ENCODE measurements around the gene PCP2. TPM values are rescaled to one million over a fixed set of nuclear protein-coding genes. Genes with fewer than 3 reads are reported as not detected.

Gene PCP2
- total and polyA plus RNA-seq, 7 donors = 1.0 TPM; not detected in 6

GRCh38 chr19:7669641-7670040, 36.1 kb upstream of the PCP2 start:
- Histone ChIP-seq H3K4me3 (no peak overlapping the region), H3K9me3 (no peaks in the 10 kb centered on the region), H3K4me1 (no peaks in the 10 kb centered on the region), H3K36me3 (no peaks in the 10 kb centered on the region), H3K27ac (no peak overlapping the region), H3K27me3 (peaks cover 0 to 40% (median 20%) of the 10 kb centered on the region in 3 donors)
- intact Hi-C loops (cut with DNase I) = no loop called here
- TF ChIP-seq POLR2A (IDR thresholded peaks at IDR 0.05) = no peak
- TF ChIP-seq EP300 (IDR thresholded peaks at IDR 0.05) = no peak
- no peak for TF ChIP-seq CTCF (IDR thresholded peaks at IDR 0.05)
- TF ChIP-seq POLR2AphosphoS5 (IDR thresholded peaks at IDR 0.05) = no peak
- 33 to 42% methylated on average over 9 of the region's 9 CpGs for WGBS, 2 donors
- DNase-seq = no peak

- Histone ChIP-seq H3K27ac (no peak within 1 kb of the TSS), H3K36me3 (no peaks in the 10 kb centered on the region), H3K4me1 (no peaks in the 10 kb centered on the region), H3K4me3 (no peak within 1 kb of the TSS), H3K9me3 (no peaks in the 10 kb centered on the region), H3K27me3 (peaks cover 0 to 40% (median 20%) of the 10 kb centered on the region in 3 donors)
- intact Hi-C loops (cut with DNase I) = no loop called here
- no peak for DNase-seq
- WGBS, 2 donors = 70 to 71% methylated on average over 9 of the region's 9 CpGs
- TF ChIP-seq EP300 (IDR thresholded peaks at IDR 0.05) (no peak), POLR2A (IDR thresholded peaks at IDR 0.05) (no peak), CTCF (IDR thresholded peaks at IDR 0.05) (no peak), POLR2AphosphoS5 (IDR thresholded peaks at IDR 0.05) (no peak)
Observed at GRCh38 chr19:7668842-7669241, 35.3 kb upstream of the PCP2 start, which contains the start of gene RETN. Gene RETN, plus strand, starts transcription at chr19:7669049. Its CDS starts 278 bp downstream, at chr19:7669327.

GRCh38 chr19:7665076-7665475, 31.6 kb upstream of the PCP2 start:
- Histone ChIP-seq H3K4me3 (no peak overlapping the region), H3K36me3 (no peaks in the 10 kb centered on the region), H3K9me3 (no peaks in the 10 kb centered on the region), H3K27me3 (peaks cover 0 to 27% (median 18%) of the 10 kb centered on the region in 3 donors), H3K27ac (no peak overlapping the region), H3K4me1 (no peaks in the 10 kb centered on the region)
- TF ChIP-seq CTCF (IDR thresholded peaks at IDR 0.05) (no peak), EP300 (IDR thresholded peaks at IDR 0.05) (no peak), POLR2AphosphoS5 (IDR thresholded peaks at IDR 0.05) (no peak), POLR2A (IDR thresholded peaks at IDR 0.05) (no peak)
- no peak for DNase-seq
- intact Hi-C loops (cut with DNase I) = no loop called here
- 34 to 69% methylated on average over 4 of the region's 4 CpGs for WGBS, 2 donors

- 77 to 87% methylated on average over 7 of the region's 7 CpGs for WGBS, 2 donors
- Histone ChIP-seq H3K4me1 (no peaks in the 10 kb centered on the region), H3K9me3 (no peaks in the 10 kb centered on the region), H3K27me3 (peaks cover 0 to 15% (median 9%) of the 10 kb centered on the region in 3 donors), H3K27ac (no peak overlapping the region), H3K4me3 (no peak overlapping the region), H3K36me3 (no peaks in the 10 kb centered on the region)
- TF ChIP-seq POLR2AphosphoS5 (IDR thresholded peaks at IDR 0.05) (no peak), EP300 (IDR thresholded peaks at IDR 0.05) (no peak), CTCF (IDR thresholded peaks at IDR 0.05) (no peak), POLR2A (IDR thresholded peaks at IDR 0.05) (no peak)
- intact Hi-C loops (cut with DNase I) = no loop called here
- DNase-seq = no peak
Observed at GRCh38 chr19:7663706-7664105, 30.2 kb upstream of the PCP2 start.

GRCh38 chr19:7662657-7663056, 29.1 kb upstream of the PCP2 start:
- H3K27ac ChIP-seq = no peak overlapping the region
- no peaks in the 10 kb centered on the region for H3K9me3 ChIP-seq
- WGBS, 2 donors = 36 to 80% methylated on average over 14 of the region's 14 CpGs
- no peaks in the 10 kb centered on the region for H3K36me3 ChIP-seq
- peaks cover 0 to 11% (median 9%) of the 10 kb centered on the region in 3 donors for H3K27me3 ChIP-seq
- intact Hi-C loops (cut with DNase I) = no loop called here
- H3K4me3 ChIP-seq = no peak overlapping the region
- no peak for DNase-seq
- TF ChIP-seq POLR2A (IDR thresholded peaks at IDR 0.05) (no peak), EP300 (IDR thresholded peaks at IDR 0.05) (no peak), POLR2AphosphoS5 (IDR thresholded peaks at IDR 0.05) (no peak), CTCF (IDR thresholded peaks at IDR 0.05) (no peak)
- H3K4me1 ChIP-seq = no peaks in the 10 kb centered on the region
